BE2C (cell line): ENCODE data around the gene DCAF8.

Source experiments
- DNase-seq: peaks from one replicate; pipeline ENCODE4 v3.0.0-alpha.2; 2020
- H3K27me3 ChIP-seq: fragments of 250-450 bp; sonication (Bioruptor Pico); 2 replicates; pipeline ENCODE4 v1.5.1; 2020; ENCODE audit warnings: mild to moderate bottlenecking
- H3K36me3 ChIP-seq: fragments of 250-450 bp; sonication (Bioruptor Pico); 2 replicates; pipeline ENCODE4 v1.5.1; 2020; ENCODE audit warnings: mild to moderate bottlenecking
- H3K4me1 ChIP-seq: fragments of 250-450 bp; sonication (Bioruptor Pico); 2 replicates; pipeline ENCODE4 v1.5.1; 2020
- H3K4me3 ChIP-seq: 2 replicates; pipeline ENCODE4 v1.5.1; 2011; ENCODE audit warnings: low read depth, low read length
- H3K9me3 ChIP-seq: fragments of 250-450 bp; sonication (Bioruptor Pico); 2 replicates; pipeline ENCODE4 v1.5.1; 2020
- CTCF ChIP-seq: IDR thresholded peaks from 2 replicates; pipeline ENCODE4 v1.5.1; 2012; ENCODE audit warnings: mild to moderate bottlenecking, low read depth, low read length

The DCAF8 gene

GRCh38 chr1:160226623-160227022 lies 35.7 kb downstream of the DCAF8 start:
- H3K36me3 ChIP-seq = peaks cover 80% of the 10 kb centered on the region
- H3K4me3 ChIP-seq = no peak overlapping the region
- no peaks in the 10 kb centered on the region for H3K27me3 ChIP-seq

GRCh38 chr1:160225345-160225744 lies 37.0 kb downstream of the DCAF8 start:
- Histone ChIP-seq H3K4me1 (no peaks in the 10 kb centered on the region), H3K9me3 (no peaks in the 10 kb centered on the region), H3K4me3 (no peak overlapping the region), H3K36me3 (peaks cover 69% of the 10 kb centered on the region), H3K27me3 (no peaks in the 10 kb centered on the region)
- no peak for TF ChIP-seq CTCF
- no peak for DNase-seq

More at GRCh38 chr1:160226623-160227022, 35.7 kb downstream of the DCAF8 start:
- Histone ChIP-seq H3K9me3 (no peaks in the 10 kb centered on the region), H3K4me1 (no peaks in the 10 kb centered on the region)
- DNase-seq = no peak
- no peak for TF ChIP-seq CTCF

- no peak for DNase-seq
- Histone ChIP-seq H3K4me1 (no peaks in the 10 kb centered on the region), H3K4me3 (no peak overlapping the region), H3K9me3 (no peaks in the 10 kb centered on the region), H3K36me3 (peaks cover 66% of the 10 kb centered on the region), H3K27me3 (no peaks in the 10 kb centered on the region)
- no peak for TF ChIP-seq CTCF
Measured at GRCh38 chr1:160224606-160225005, 37.7 kb downstream of the DCAF8 start.

- TF ChIP-seq CTCF = no peak
- no peak overlapping the region for H3K4me3 ChIP-seq
- peaks cover 70% of the 10 kb centered on the region for H3K36me3 ChIP-seq
- no peak for DNase-seq
- no peaks in the 10 kb centered on the region for H3K9me3 ChIP-seq
- no peaks in the 10 kb centered on the region for H3K4me1 ChIP-seq
- no peaks in the 10 kb centered on the region for H3K27me3 ChIP-seq
Measured at GRCh38 chr1:160222546-160222945, 39.8 kb downstream of the DCAF8 start.

GRCh38 chr1:160221089-160221488 lies 41.3 kb downstream of the DCAF8 start:
- no peaks in the 10 kb centered on the region for H3K9me3 ChIP-seq
- H3K27me3 ChIP-seq = no peaks in the 10 kb centered on the region
- no peaks in the 10 kb centered on the region for H3K4me1 ChIP-seq
- no peak overlapping the region for H3K4me3 ChIP-seq
- H3K36me3 ChIP-seq = peaks cover 68% of the 10 kb centered on the region
- DNase-seq = no peak
- no peak for TF ChIP-seq CTCF

GRCh38 chr1:160220301-160220700 lies 42.0 kb downstream of the DCAF8 start:
- Histone ChIP-seq H3K36me3 (peaks cover 64% of the 10 kb centered on the region), H3K9me3 (no peaks in the 10 kb centered on the region), H3K4me1 (no peaks in the 10 kb centered on the region), H3K4me3 (no peak overlapping the region), H3K27me3 (no peaks in the 10 kb centered on the region)
- TF ChIP-seq CTCF = no peak
- no peak for DNase-seq
